ENCODE measurements around the gene NFATC3. TPM values are rescaled to one million over a fixed set of nuclear protein-coding genes. Genes with fewer than 3 reads are reported as not detected.

Gene NFATC3
- total and polyA plus RNA-seq, 4 donors: 13.5 to 69.6 (median 35.7) TPM

GRCh38 chr16:68237243-68238028 is 152.3 kb downstream of the NFATC3 start:
- H3K4me3 ChIP-seq: peak overlapping the region; percentile 60
- H3K9ac ChIP-seq (ENCODE audit: insufficient read depth in 1 of 2, low read length in 2 of 2): peak overlapping the region in 1 of 2 donors; percentile 71
- H3K27ac ChIP-seq (ENCODE audit: low read depth in 1 of 2, low read length in 1 of 2): peak overlapping the region; percentile 80 to 96
- no peak for TF ChIP-seq CTCF (IDR thresholded peaks at IDR 0.05; ENCODE audit: control extremely low read depth, extremely low read depth)
- 0 to 1% methylated on average over 62 to 72 of the region's 72 CpGs for WGBS, 2 donors
- no peaks in the 10 kb centered on the region for H3K9me3 ChIP-seq (ENCODE audit: control insufficient read depth in 4 of 4, insufficient read depth in 3 of 4, low read length in 3 of 4)
- DNase-seq: peak; percentile 99
- peaks cover 4 to 28% (median 15%) of the 10 kb centered on the region in 5 donors for H3K4me1 ChIP-seq (ENCODE audit: control insufficient read depth in 5 of 5, insufficient read depth in 5 of 5, low read length in 5 of 5)
- H3K36me3 ChIP-seq (ENCODE audit: control insufficient read depth in 4 of 4, insufficient read depth in 4 of 4, low read length in 4 of 4): peaks cover 0 to 1% (median 0%) of the 10 kb centered on the region in 4 donors
- peak; percentile 80 for ATAC-seq (ENCODE audit: insufficient read depth, low FRiP score)
- peaks cover 0 to 16% (median 16%) of the 10 kb centered on the region in 3 donors for H3K27me3 ChIP-seq (ENCODE audit: control insufficient read depth in 3 of 3, insufficient read depth in 3 of 3, low read length in 2 of 3)

- peak overlapping the region in 1 of 2 donors; percentile 71 for H3K9ac ChIP-seq (ENCODE audit: insufficient read depth in 1 of 2, low read length in 2 of 2)
- ATAC-seq (ENCODE audit: insufficient read depth, low FRiP score) (no peak), DNase-seq (no peak)
- H3K36me3 ChIP-seq (ENCODE audit: control insufficient read depth in 4 of 4, insufficient read depth in 4 of 4, low read length in 4 of 4): peaks cover 0 to 1% (median 0%) of the 10 kb centered on the region in 4 donors
- WGBS, 2 donors: 10 to 12% methylated on average over 20 of the region's 20 CpGs
- TF ChIP-seq CTCF (IDR thresholded peaks at IDR 0.05; ENCODE audit: control extremely low read depth, extremely low read depth): no peak
- peak overlapping the region; percentile 80 to 96 for H3K27ac ChIP-seq (ENCODE audit: low read depth in 1 of 2, low read length in 1 of 2)
- H3K4me1 ChIP-seq (ENCODE audit: control insufficient read depth in 5 of 5, insufficient read depth in 5 of 5, low read length in 5 of 5): peaks cover 4 to 28% (median 15%) of the 10 kb centered on the region in 5 donors
- no peak overlapping the region for H3K4me3 ChIP-seq
- no peaks in the 10 kb centered on the region for H3K9me3 ChIP-seq (ENCODE audit: control insufficient read depth in 4 of 4, insufficient read depth in 3 of 4, low read length in 3 of 4)
- peaks cover 0 to 16% (median 16%) of the 10 kb centered on the region in 3 donors for H3K27me3 ChIP-seq (ENCODE audit: control insufficient read depth in 3 of 3, insufficient read depth in 3 of 3, low read length in 2 of 3)
Observed at GRCh38 chr16:68238029-68238345, 152.8 kb downstream of the NFATC3 start.

GRCh38 chr16:68242085-68242484 is 156.9 kb downstream of the NFATC3 start:
- DNase-seq (no peak), ATAC-seq (ENCODE audit: insufficient read depth, low FRiP score) (no peak)
- WGBS, 2 donors: 86 to 88% methylated on average over 7 of the region's 7 CpGs
- peaks cover 3 to 20% (median 12%) of the 10 kb centered on the region in 5 donors for H3K4me1 ChIP-seq (ENCODE audit: control insufficient read depth in 5 of 5, insufficient read depth in 5 of 5, low read length in 5 of 5)
- no peak overlapping the region for H3K9ac ChIP-seq (ENCODE audit: insufficient read depth in 1 of 2, low read length in 2 of 2)
- H3K27me3 ChIP-seq (ENCODE audit: control insufficient read depth in 3 of 3, insufficient read depth in 3 of 3, low read length in 2 of 3): peaks cover 0 to under 1% (median 0%) of the 10 kb centered on the region in 3 donors
- peaks cover 0 to 2% (median 0%) of the 10 kb centered on the region in 4 donors for H3K9me3 ChIP-seq (ENCODE audit: control insufficient read depth in 4 of 4, insufficient read depth in 3 of 4, low read length in 3 of 4)
- no peak overlapping the region for H3K4me3 ChIP-seq
- H3K36me3 ChIP-seq (ENCODE audit: control insufficient read depth in 4 of 4, insufficient read depth in 4 of 4, low read length in 4 of 4): no peaks in the 10 kb centered on the region
- no peak overlapping the region for H3K27ac ChIP-seq (ENCODE audit: low read depth in 1 of 2, low read length in 1 of 2)
- TF ChIP-seq CTCF (IDR thresholded peaks at IDR 0.05; ENCODE audit: control extremely low read depth, extremely low read depth): no peak
